Tibial nerve (tissue), 4 donors: ENCODE results near the gene KCNQ1.

ENCODE experiments used
- CTCF ChIP-seq, 5 experiments: fragments of 200-600 bp in 3 of 5; fragments of 450-650 bp in 2 of 5; sonication (generic) in 3 of 5; IDR thresholded peaks; one replicate each; pipeline ENCODE4 v1.5.1; 2016 to 2019; ENCODE audit warnings: antibody characterized with exemption in 5 of 5, mild to moderate bottlenecking in 3 of 5, moderate library complexity in 2 of 5
- EP300 ChIP-seq, 2 donors: sonication (generic); formaldehyde crosslinking; IDR thresholded peaks; one replicate each; pipeline ENCODE4 v1.6.1; 2017; ENCODE audit warnings: antibody characterized with exemption in 2 of 2, mild to moderate bottlenecking in 1 of 2
- POLR2A ChIP-seq, 2 donors: fragments of 450-650 bp; IDR thresholded peaks; one replicate each; pipeline ENCODE4 v1.6.1; 2017; ENCODE audit warnings: antibody characterized with exemption in 2 of 2, mild to moderate bottlenecking in 2 of 2, moderate library complexity in 2 of 2

- TF ChIP-seq CTCF (IDR thresholded peaks at IDR 0.05) (no peak), POLR2A (IDR thresholded peaks at IDR 0.05) (no peak), EP300 (IDR thresholded peaks at IDR 0.05) (no peak)
Observed at GRCh38 chr11:2415171-2415570, 29.6 kb upstream of the KCNQ1 start.
